DMS 273 (cell line): ENCODE data around the gene GPR85.
A peak's percentile ranks its signal among the peaks of the same experiment; 100 is the strongest.
"Not testable (repeated sequence)": the region's sequence is repeated elsewhere in the genome, so short reads cannot be mapped to it uniquely, and the experiment has no call there.

Experiments
- DNase-seq: peaks from one replicate; lab custom pipeline; 2025; ENCODE audit not compliant: unreplicated experiment; lab: John Stamatoyannopoulos, UW

GPR85 gene

GRCh38 chr7:113086431-113086888 lies at the start of gene GPR85:
Gene GPR85, minus strand, starts transcription at chr7:113086827. Its CDS starts 2,106 bp downstream, at chr7:113084721.
- peak; percentile 87 for DNase-seq

- DNase-seq = no peak
These were observed 47.4 kb upstream of the GPR85 start for GRCh38 chr7:113134025-113134424.

GRCh38 chr7:113131367-113131766 lies 44.7 kb upstream of the GPR85 start:
- DNase-seq = no peak

GRCh38 chr7:113128031-113128430 lies 41.4 kb upstream of the GPR85 start:
- DNase-seq = no peak

- no peak for DNase-seq
These were observed 39.1 kb upstream of the GPR85 start for GRCh38 chr7:113125728-113126127.

- peak; percentile 29 for DNase-seq
These were observed 36.1 kb upstream of the GPR85 start for GRCh38 chr7:113122744-113123143.

- DNase-seq = no peak
These were observed 34.0 kb upstream of the GPR85 start for GRCh38 chr7:113120647-113121046.

- DNase-seq = no peak
These were observed 32.8 kb upstream of the GPR85 start for GRCh38 chr7:113119429-113119828.

- DNase-seq = peak; percentile 98
These were observed 31.7 kb upstream of the GPR85 start, which contains the start of gene SMIM30 for GRCh38 chr7:113118074-113118959. Gene SMIM30, minus strand, starts transcription at chr7:113118554. Its CDS starts 976 bp downstream, at chr7:113117578.

- DNase-seq = not testable (repeated sequence)
These were observed 30.7 kb upstream of the GPR85 start for GRCh38 chr7:113117374-113117774.

GRCh38 chr7:113113912-113114311 lies 27.3 kb upstream of the GPR85 start:
- DNase-seq = peak; percentile 25

GRCh38 chr7:113109718-113110117 lies 23.1 kb upstream of the GPR85 start:
- no peak for DNase-seq

GRCh38 chr7:113100121-113100603 lies 13.5 kb upstream of the GPR85 start:
- peak; percentile 31 for DNase-seq

- DNase-seq = no peak
These were observed 12.8 kb upstream of the GPR85 start for GRCh38 chr7:113099284-113099919.

- no peak for DNase-seq
These were observed 8.1 kb upstream of the GPR85 start for GRCh38 chr7:113094517-113095249.

GRCh38 chr7:113093561-113093960 lies 6.9 kb upstream of the GPR85 start:
- no peak for DNase-seq

- no peak for DNase-seq
These were observed 6.1 kb upstream of the GPR85 start for GRCh38 chr7:113092762-113093161.

GRCh38 chr7:113087071-113087998 lies 708 bp upstream of the GPR85 start:
- peak; percentile 57 for DNase-seq

GRCh38 chr7:113085781-113086390 lies 741 bp downstream of the GPR85 start:
- DNase-seq = peak; percentile 51
